ENCODE results near the gene DNAAF1.

Gene DNAAF1

GRCh38 chr16:84161037-84161436 is 15.9 kb downstream of the DNAAF1 start:
- H3K18ac ChIP-seq (ENCODE audit: low read length): no peak overlapping the region
- H2BK12ac ChIP-seq (ENCODE audit: low read length): no peak overlapping the region
- no peak overlapping the region for H4K12ac ChIP-seq (ENCODE audit: low read depth, low read length)
- no peak overlapping the region for H2AK5ac ChIP-seq (ENCODE audit: low read length)
- no peaks in the 10 kb centered on the region for H3K79me2 ChIP-seq (ENCODE audit: control insufficient read depth, insufficient read depth, low read length, poor library complexity)
- no peak overlapping the region for H2BK120ac ChIP-seq (ENCODE audit: insufficient read depth, low read length, poor library complexity)
- H3K23ac ChIP-seq (ENCODE audit: low read length): no peak overlapping the region
- H3K4ac ChIP-seq (ENCODE audit: low read depth, low read length): no peak overlapping the region
- no peak overlapping the region for H3K14ac ChIP-seq (ENCODE audit: low read length)
- no peaks in the 10 kb centered on the region for H3K9me3 ChIP-seq (ENCODE audit: insufficient read depth, low read depth, low read length)
- no peaks in the 10 kb centered on the region for H3K36me3 ChIP-seq (ENCODE audit: control insufficient read depth in 1 of 2, insufficient read depth in 2 of 2, low read length in 2 of 2)
- H4K8ac ChIP-seq (ENCODE audit: low read depth, low read length): no peak overlapping the region
- H3K27me3 ChIP-seq (ENCODE audit: insufficient read depth, low read length): no peaks in the 10 kb centered on the region
- H4K91ac ChIP-seq (ENCODE audit: low read depth, low read length): no peak overlapping the region
- H2BK5ac ChIP-seq (ENCODE audit: low read depth, low read length, poor library complexity): no peak overlapping the region
- no peak overlapping the region for H3K4me3 ChIP-seq (ENCODE audit: low read depth, low read length)
- no peak overlapping the region for H2AFZ ChIP-seq (ENCODE audit: insufficient read depth, low read length, poor library complexity)
- no CpG with 5 or more reads among the region's 10 CpGs for WGBS (ENCODE audit: extremely low coverage, insufficient coverage, insufficient read length)
- no peak overlapping the region for H3K9ac ChIP-seq (ENCODE audit: low read length)
- no peak overlapping the region for H3K27ac ChIP-seq (ENCODE audit: low read depth, low read length)
- no peaks in the 10 kb centered on the region for H3K79me1 ChIP-seq (ENCODE audit: low read length)
- no peak for DNase-seq
- no peak overlapping the region for H3K4me2 ChIP-seq (ENCODE audit: low read length)
- no peaks in the 10 kb centered on the region for H3K4me1 ChIP-seq (ENCODE audit: control insufficient read depth in 1 of 2, insufficient read depth in 2 of 2, low read length in 2 of 2)

GRCh38 chr16:84161801-84162200 is 16.7 kb downstream of the DNAAF1 start:
- H4K12ac ChIP-seq (ENCODE audit: low read depth, low read length): no peak overlapping the region
- H2AK5ac ChIP-seq (ENCODE audit: low read length): no peak overlapping the region
- H3K27ac ChIP-seq (ENCODE audit: low read depth, low read length): no peak overlapping the region
- no peak overlapping the region for H3K14ac ChIP-seq (ENCODE audit: low read length)
- no peaks in the 10 kb centered on the region for H3K27me3 ChIP-seq (ENCODE audit: insufficient read depth, low read length)
- WGBS (ENCODE audit: extremely low coverage, insufficient coverage, insufficient read length): no CpG with 5 or more reads among the region's 3 CpGs
- H3K18ac ChIP-seq (ENCODE audit: low read length): no peak overlapping the region
- H3K9ac ChIP-seq (ENCODE audit: low read length): peak overlapping the region; percentile 63
- no peaks in the 10 kb centered on the region for H3K4me1 ChIP-seq (ENCODE audit: control insufficient read depth in 1 of 2, insufficient read depth in 2 of 2, low read length in 2 of 2)
- H2BK120ac ChIP-seq (ENCODE audit: insufficient read depth, low read length, poor library complexity): no peak overlapping the region
- H4K8ac ChIP-seq (ENCODE audit: low read depth, low read length): no peak overlapping the region
- no peak overlapping the region for H3K23ac ChIP-seq (ENCODE audit: low read length)
- H3K36me3 ChIP-seq (ENCODE audit: control insufficient read depth in 1 of 2, insufficient read depth in 2 of 2, low read length in 2 of 2): no peaks in the 10 kb centered on the region
- no peak overlapping the region for H3K4ac ChIP-seq (ENCODE audit: low read depth, low read length)
- no peak overlapping the region for H4K91ac ChIP-seq (ENCODE audit: low read depth, low read length)
- H3K9me3 ChIP-seq (ENCODE audit: insufficient read depth, low read depth, low read length): no peaks in the 10 kb centered on the region
- no peaks in the 10 kb centered on the region for H3K79me1 ChIP-seq (ENCODE audit: low read length)
- no peak overlapping the region for H2AFZ ChIP-seq (ENCODE audit: insufficient read depth, low read length, poor library complexity)
- H2BK5ac ChIP-seq (ENCODE audit: low read depth, low read length, poor library complexity): no peak overlapping the region
- no peak overlapping the region for H2BK12ac ChIP-seq (ENCODE audit: low read length)
- H3K4me2 ChIP-seq (ENCODE audit: low read length): no peak overlapping the region
- no peak overlapping the region for H3K4me3 ChIP-seq (ENCODE audit: low read depth, low read length)
- DNase-seq: no peak
- H3K79me2 ChIP-seq (ENCODE audit: control insufficient read depth, insufficient read depth, low read length, poor library complexity): no peaks in the 10 kb centered on the region

- no peak overlapping the region for H4K91ac ChIP-seq (ENCODE audit: low read depth, low read length)
- H3K4me3 ChIP-seq (ENCODE audit: low read depth, low read length): no peak overlapping the region
- H3K79me1 ChIP-seq (ENCODE audit: low read length): no peaks in the 10 kb centered on the region
- H3K27me3 ChIP-seq (ENCODE audit: insufficient read depth, low read length): no peaks in the 10 kb centered on the region
- no peak overlapping the region for H3K23ac ChIP-seq (ENCODE audit: low read length)
- WGBS (ENCODE audit: extremely low coverage, insufficient coverage, insufficient read length): no CpG with 5 or more reads among the region's 7 CpGs
- no peak overlapping the region for H2BK5ac ChIP-seq (ENCODE audit: low read depth, low read length, poor library complexity)
- no peak overlapping the region for H3K18ac ChIP-seq (ENCODE audit: low read length)
- H3K9ac ChIP-seq (ENCODE audit: low read length): no peak overlapping the region
- no peak overlapping the region for H3K27ac ChIP-seq (ENCODE audit: low read depth, low read length)
- H2BK120ac ChIP-seq (ENCODE audit: insufficient read depth, low read length, poor library complexity): no peak overlapping the region
- no peak overlapping the region for H2BK12ac ChIP-seq (ENCODE audit: low read length)
- no peak overlapping the region for H3K4ac ChIP-seq (ENCODE audit: low read depth, low read length)
- H3K79me2 ChIP-seq (ENCODE audit: control insufficient read depth, insufficient read depth, low read length, poor library complexity): no peaks in the 10 kb centered on the region
- H3K4me2 ChIP-seq (ENCODE audit: low read length): no peak overlapping the region
- no peak overlapping the region for H4K8ac ChIP-seq (ENCODE audit: low read depth, low read length)
- no peak overlapping the region for H2AFZ ChIP-seq (ENCODE audit: insufficient read depth, low read length, poor library complexity)
- no peaks in the 10 kb centered on the region for H3K36me3 ChIP-seq (ENCODE audit: control insufficient read depth in 1 of 2, insufficient read depth in 2 of 2, low read length in 2 of 2)
- H3K4me1 ChIP-seq (ENCODE audit: control insufficient read depth in 1 of 2, insufficient read depth in 2 of 2, low read length in 2 of 2): no peaks in the 10 kb centered on the region
- no peak overlapping the region for H2AK5ac ChIP-seq (ENCODE audit: low read length)
- H3K9me3 ChIP-seq (ENCODE audit: insufficient read depth, low read depth, low read length): no peaks in the 10 kb centered on the region
- DNase-seq: no peak
- no peak overlapping the region for H4K12ac ChIP-seq (ENCODE audit: low read depth, low read length)
- H3K14ac ChIP-seq (ENCODE audit: low read length): no peak overlapping the region
Measured at GRCh38 chr16:84165746-84166145, 20.6 kb downstream of the DNAAF1 start.

- Histone ChIP-seq H3K18ac (ENCODE audit: low read length) (no peak overlapping the region), H4K91ac (ENCODE audit: low read depth, low read length) (no peak overlapping the region), H3K4ac (ENCODE audit: low read depth, low read length) (no peak overlapping the region), H2AFZ (ENCODE audit: insufficient read depth, low read length, poor library complexity) (no peak overlapping the region), H2BK12ac (ENCODE audit: low read length) (no peak overlapping the region), H3K4me1 (ENCODE audit: control insufficient read depth in 1 of 2, insufficient read depth in 2 of 2, low read length in 2 of 2) (no peaks in the 10 kb centered on the region), H2BK120ac (ENCODE audit: insufficient read depth, low read length, poor library complexity) (no peak overlapping the region), H3K27ac (ENCODE audit: low read depth, low read length) (no peak overlapping the region), H3K14ac (ENCODE audit: low read length) (no peak overlapping the region), H2BK5ac (ENCODE audit: low read depth, low read length, poor library complexity) (no peak overlapping the region), H3K79me2 (ENCODE audit: control insufficient read depth, insufficient read depth, low read length, poor library complexity) (no peaks in the 10 kb centered on the region), H3K4me2 (ENCODE audit: low read length) (no peak overlapping the region), H4K12ac (ENCODE audit: low read depth, low read length) (no peak overlapping the region), H4K8ac (ENCODE audit: low read depth, low read length) (no peak overlapping the region), H3K4me3 (ENCODE audit: low read depth, low read length) (no peak overlapping the region), H3K36me3 (ENCODE audit: control insufficient read depth in 1 of 2, insufficient read depth in 2 of 2, low read length in 2 of 2) (no peaks in the 10 kb centered on the region), H3K9me3 (ENCODE audit: insufficient read depth, low read depth, low read length) (no peaks in the 10 kb centered on the region), H2AK5ac (ENCODE audit: low read length) (no peak overlapping the region), H3K27me3 (ENCODE audit: insufficient read depth, low read length) (no peaks in the 10 kb centered on the region), H3K9ac (ENCODE audit: low read length) (no peak overlapping the region), H3K79me1 (ENCODE audit: low read length) (no peaks in the 10 kb centered on the region), H3K23ac (ENCODE audit: low read length) (no peak overlapping the region)
- WGBS (ENCODE audit: extremely low coverage, insufficient coverage, insufficient read length): no CpG with 5 or more reads among the region's 13 CpGs
- DNase-seq: no peak
Measured at GRCh38 chr16:84166796-84167695, 21.9 kb downstream of the DNAAF1 start.
